DOHH2 (cell line): ENCODE data around the gene ANAPC2.
A peak's percentile ranks its signal among the peaks of the same experiment; 100 is the strongest.

Experiments
- EZH2phosphoT487 ChIP-seq: fragments of 200-600 bp; sonication (generic); IDR thresholded peaks from 2 replicates; pipeline ENCODE4 v1.6.1; 2017; ENCODE audit warnings: borderline replicate concordance, mild to moderate bottlenecking, antibody characterized with exemption, low read length, moderate library complexity, mixed read lengths
- TF ChIP-seq, protein P1 (sequence below): fragments of 200-600 bp; sonication (generic); IDR thresholded peaks from one replicate; pipeline ENCODE4 v1.5.1; 2014; ENCODE audit warnings: antibody characterized with exemption, mild to moderate bottlenecking, low read depth, low read length; ENCODE audit not compliant: poor library complexity, severe bottlenecking

DNA sequence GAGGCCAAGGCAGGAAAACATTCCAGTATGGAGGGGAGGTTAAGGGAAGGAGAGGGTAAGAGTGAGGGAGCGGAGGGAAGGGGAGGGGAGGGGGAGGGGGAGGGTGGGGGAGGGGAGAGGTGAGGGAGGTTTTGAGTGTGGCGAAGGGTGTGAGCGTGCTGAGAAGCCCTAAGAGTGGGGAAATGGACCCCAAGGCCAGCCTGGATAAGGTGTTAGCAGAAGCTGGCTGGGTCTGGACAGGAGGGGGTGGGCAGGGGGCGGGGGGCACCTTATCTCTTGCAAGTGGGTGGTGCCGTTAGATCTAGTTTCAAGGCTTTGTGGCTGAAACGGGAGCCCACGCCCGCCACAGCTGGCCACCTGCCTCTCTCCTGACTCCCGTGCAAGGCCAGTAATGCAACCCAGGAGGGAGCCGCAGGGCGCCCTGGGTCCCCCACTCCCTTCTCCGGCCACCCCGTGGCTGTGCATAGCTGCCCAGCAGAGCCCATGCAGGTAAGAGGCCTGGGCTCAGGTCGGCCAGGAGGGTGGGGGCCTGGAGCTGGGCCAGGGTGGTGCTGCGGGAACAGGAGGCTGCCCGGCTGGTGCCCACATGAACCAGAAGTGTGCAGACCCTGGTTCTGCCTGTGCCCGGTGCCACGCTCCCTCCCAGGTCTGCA is 39.6 kb upstream of the ANAPC2 start:
- TF ChIP-seq, protein P1, sequence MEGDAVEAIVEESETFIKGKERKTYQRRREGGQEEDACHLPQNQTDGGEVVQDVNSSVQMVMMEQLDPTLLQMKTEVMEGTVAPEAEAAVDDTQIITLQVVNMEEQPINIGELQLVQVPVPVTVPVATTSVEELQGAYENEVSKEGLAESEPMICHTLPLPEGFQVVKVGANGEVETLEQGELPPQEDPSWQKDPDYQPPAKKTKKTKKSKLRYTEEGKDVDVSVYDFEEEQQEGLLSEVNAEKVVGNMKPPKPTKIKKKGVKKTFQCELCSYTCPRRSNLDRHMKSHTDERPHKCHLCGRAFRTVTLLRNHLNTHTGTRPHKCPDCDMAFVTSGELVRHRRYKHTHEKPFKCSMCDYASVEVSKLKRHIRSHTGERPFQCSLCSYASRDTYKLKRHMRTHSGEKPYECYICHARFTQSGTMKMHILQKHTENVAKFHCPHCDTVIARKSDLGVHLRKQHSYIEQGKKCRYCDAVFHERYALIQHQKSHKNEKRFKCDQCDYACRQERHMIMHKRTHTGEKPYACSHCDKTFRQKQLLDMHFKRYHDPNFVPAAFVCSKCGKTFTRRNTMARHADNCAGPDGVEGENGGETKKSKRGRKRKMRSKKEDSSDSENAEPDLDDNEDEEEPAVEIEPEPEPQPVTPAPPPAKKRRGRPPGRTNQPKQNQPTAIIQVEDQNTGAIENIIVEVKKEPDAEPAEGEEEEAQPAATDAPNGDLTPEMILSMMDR = peak; percentile 2
- no peak for TF ChIP-seq EZH2phosphoT487
